Ascending aorta (tissue), 2 donors: ENCODE measurements around the gene NHEJ1. TPM values are rescaled to one million over a fixed set of nuclear protein-coding genes. Genes with fewer than 3 reads are reported as not detected.

Source experiments
- DNase-seq, 2 donors: peaks; one replicate each; pipeline ENCODE4 v3.0.0-alpha.2; 2019; ENCODE audit warnings: low spot score in 2 of 2
- H3K27ac ChIP-seq, 2 donors: fragments of 200-600 bp; sonication (generic); one replicate each; pipeline ENCODE4 v1.5.1; 2016 to 2017; ENCODE audit warnings: mild to moderate bottlenecking in 1 of 2
- H3K27me3 ChIP-seq: fragments of 200-600 bp; sonication (generic); one replicate; pipeline ENCODE4 v1.5.1; 2017
- H3K36me3 ChIP-seq, 2 donors: fragments of 200-600 bp; sonication (generic); one replicate each; pipeline ENCODE4 v1.5.1; 2016
- H3K4me1 ChIP-seq, 2 donors: fragments of 200-600 bp; sonication (generic); one replicate each; pipeline ENCODE4 v1.5.1; 2016 to 2017; ENCODE audit warnings: mild to moderate bottlenecking in 1 of 2
- H3K4me3 ChIP-seq, 2 donors: fragments of 200-600 bp; sonication (generic); one replicate each; pipeline ENCODE4 v1.5.1; 2016 to 2017; ENCODE audit warnings: mild to moderate bottlenecking in 1 of 2
- H3K9me3 ChIP-seq, 2 donors: fragments of 200-600 bp; sonication (generic); one replicate each; pipeline ENCODE4 v1.5.1; 2016
- intact Hi-C: fragments of 100-400 bp; cut with DNase I; formaldehyde crosslinking; loops from one replicate; pipeline ENCODE4 v1.15.1; 2023
- total RNA-seq: library from RNA; depleted of rRNA; stranded (reverse); fragments of >200 nt; gene quantifications from one replicate; pipeline ENCODE4 v1.1.0, GENCODE V29; 2016
- TF ChIP-seq, protein P1 (sequence below), 3 experiments: fragments of 200-600 bp in 2 of 3; fragments of 450-650 bp in 1 of 3; sonication (generic) in 2 of 3; IDR thresholded peaks; one replicate each; pipeline ENCODE4 v1.5.1; 2016 to 2019; ENCODE audit warnings: antibody characterized with exemption in 3 of 3, mild to moderate bottlenecking in 1 of 3, moderate library complexity in 1 of 3

NHEJ1 gene
- total RNA-seq, 1 donor from 2014 or later, result 21.6 TPM

DNA sequence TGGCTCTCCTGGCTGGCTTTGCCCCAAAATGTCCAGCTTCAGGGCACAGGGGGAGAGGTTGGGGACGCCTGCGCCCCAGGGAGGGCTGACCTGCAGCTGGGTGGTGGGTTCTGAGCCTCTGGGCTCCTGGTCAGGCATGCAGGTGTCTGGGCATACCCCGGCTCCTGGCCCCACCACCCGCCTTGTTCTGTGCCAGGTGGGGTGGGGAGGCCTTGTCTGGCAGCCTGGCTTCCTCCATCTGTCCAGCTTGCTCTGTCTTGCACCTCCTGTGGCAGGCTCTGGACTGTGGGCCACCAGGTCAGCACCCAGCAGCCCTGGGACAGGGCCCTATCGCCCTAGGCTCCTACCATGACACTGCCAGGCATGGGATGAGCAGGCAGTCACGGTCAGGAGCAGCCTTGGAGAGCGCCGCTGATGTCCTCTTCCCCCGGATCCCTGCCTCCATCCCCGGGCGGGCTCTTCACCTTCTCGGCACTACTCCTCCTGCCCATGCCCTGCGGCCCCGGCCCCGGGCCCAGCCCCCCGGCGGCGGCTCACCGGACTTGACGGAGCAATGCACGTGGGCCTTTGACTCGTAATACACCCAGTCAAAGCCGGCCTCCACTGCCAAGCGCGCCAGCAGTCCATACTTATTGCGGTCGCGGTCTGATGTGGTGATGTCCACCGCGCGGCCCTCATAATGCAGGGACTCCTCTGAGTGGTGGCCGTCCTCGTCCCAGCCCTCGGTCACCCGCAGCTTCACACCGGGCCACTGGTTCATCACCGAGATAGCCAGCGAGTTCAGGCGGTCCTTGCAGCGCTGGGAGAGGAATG, 103.5 kb downstream of the NHEJ1 start:
- no peak overlapping the region for H3K27ac ChIP-seq
- TF ChIP-seq, protein P1, sequence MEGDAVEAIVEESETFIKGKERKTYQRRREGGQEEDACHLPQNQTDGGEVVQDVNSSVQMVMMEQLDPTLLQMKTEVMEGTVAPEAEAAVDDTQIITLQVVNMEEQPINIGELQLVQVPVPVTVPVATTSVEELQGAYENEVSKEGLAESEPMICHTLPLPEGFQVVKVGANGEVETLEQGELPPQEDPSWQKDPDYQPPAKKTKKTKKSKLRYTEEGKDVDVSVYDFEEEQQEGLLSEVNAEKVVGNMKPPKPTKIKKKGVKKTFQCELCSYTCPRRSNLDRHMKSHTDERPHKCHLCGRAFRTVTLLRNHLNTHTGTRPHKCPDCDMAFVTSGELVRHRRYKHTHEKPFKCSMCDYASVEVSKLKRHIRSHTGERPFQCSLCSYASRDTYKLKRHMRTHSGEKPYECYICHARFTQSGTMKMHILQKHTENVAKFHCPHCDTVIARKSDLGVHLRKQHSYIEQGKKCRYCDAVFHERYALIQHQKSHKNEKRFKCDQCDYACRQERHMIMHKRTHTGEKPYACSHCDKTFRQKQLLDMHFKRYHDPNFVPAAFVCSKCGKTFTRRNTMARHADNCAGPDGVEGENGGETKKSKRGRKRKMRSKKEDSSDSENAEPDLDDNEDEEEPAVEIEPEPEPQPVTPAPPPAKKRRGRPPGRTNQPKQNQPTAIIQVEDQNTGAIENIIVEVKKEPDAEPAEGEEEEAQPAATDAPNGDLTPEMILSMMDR (IDR thresholded peaks at IDR 0.05), result no peak
- no peak for DNase-seq
- intact Hi-C loops, result loop anchor here (5.0 kb wide), 1 partner anchor 240 kb away; no protein-coding TSS in a partner anchor
- H3K9me3 ChIP-seq, result no peaks in the 10 kb centered on the region
- no peak overlapping the region for H3K4me3 ChIP-seq
- H3K4me1 ChIP-seq, result peaks cover 29 to 31% of the 10 kb centered on the region in 2 donors
- peaks cover 19% of the 10 kb centered on the region for H3K27me3 ChIP-seq
- no peaks in the 10 kb centered on the region for H3K36me3 ChIP-seq

DNA sequence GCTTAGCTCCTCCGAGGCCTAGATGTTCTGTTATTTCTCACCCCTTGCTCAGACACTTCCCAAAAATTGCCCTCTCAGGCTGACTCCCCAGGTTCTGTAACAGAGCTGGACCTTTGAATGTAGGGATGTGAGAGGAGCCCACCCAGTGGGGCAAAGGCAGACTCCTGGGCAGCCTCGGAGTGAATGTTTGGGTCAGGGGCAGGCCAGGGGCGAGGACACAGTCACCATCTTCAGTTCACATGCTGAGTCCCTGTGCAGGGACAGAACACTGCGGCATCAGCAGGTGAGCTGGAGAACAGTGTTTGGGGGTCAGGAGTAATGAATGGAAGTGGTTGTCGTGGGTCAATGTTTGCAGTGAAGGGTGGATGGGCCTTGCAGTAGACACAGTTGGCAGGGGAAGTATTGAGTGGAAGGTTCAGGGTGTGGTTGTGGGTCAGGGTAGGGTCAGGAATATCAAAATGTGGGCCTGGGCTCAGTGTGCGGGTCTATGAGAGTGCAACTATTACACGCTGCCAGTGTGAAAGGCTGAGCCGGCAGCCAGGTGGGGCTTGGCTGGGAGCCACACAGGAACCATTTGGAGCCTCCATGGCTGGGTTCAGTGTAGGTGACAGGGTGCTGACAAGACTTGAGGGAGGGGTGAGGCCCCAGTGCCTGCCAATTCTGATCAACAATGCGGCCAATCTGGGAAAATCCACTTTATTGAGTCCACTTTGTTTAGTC, 104.3 kb downstream of the NHEJ1 start:
- intact Hi-C loops, result loop anchor here (5.0 kb wide), 1 partner anchor 241 kb away; no protein-coding TSS in a partner anchor
- TF ChIP-seq, protein P1 (IDR thresholded peaks at IDR 0.05), result no peak
- H3K4me3 ChIP-seq, result no peak overlapping the region
- H3K27me3 ChIP-seq, result peaks cover 19% of the 10 kb centered on the region
- H3K36me3 ChIP-seq, result no peaks in the 10 kb centered on the region
- no peak overlapping the region for H3K27ac ChIP-seq
- H3K9me3 ChIP-seq, result no peaks in the 10 kb centered on the region
- H3K4me1 ChIP-seq, result peaks cover 29 to 31% of the 10 kb centered on the region in 2 donors
- DNase-seq, result no peak

DNA sequence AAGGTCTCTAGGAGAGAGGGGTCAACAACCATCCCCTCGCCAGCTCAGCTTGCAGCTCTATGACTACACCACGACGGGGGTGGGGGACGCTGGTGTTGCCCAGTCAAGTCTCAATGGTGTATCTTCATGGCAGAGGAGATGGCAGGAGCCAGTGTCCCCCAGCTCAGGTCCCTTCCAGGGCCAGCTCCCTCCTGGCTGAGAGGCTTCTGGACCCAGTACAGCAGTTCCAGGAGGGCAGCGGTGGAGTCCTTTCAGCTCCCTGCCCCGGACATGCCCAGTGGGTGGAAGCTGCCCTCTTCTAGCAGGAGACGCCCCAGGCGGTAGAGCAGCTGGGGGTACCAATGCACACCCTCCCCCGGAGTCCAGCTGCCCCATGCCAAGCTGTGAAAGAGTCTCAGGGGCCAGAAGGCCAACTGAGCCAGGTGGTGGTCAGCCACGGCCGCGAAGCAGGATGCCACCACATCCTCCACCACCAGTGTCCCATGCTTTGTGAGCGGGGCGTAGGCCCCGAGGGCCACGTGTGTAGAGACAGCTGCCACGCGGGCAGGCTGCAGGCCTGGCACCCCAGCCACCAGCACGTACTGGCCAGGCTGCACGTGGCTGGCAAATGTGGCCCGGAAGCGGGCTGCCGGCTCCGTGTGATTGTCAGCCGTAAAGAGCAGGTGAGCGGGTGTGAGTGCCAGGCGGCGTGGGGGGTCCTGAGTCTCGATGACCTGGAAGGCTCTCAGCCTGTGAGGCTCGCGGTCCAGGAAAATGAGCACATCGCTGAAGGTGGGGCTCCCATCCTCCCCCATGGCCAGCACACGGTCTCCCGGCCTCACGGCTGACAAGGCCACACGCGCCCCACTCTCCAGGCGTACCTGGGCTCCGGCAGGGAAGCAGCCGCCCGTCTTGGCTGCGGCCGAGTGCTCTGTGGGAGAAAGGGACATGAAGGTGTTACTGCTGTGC, 105.4 kb downstream of the NHEJ1 start:
- Histone ChIP-seq H3K27me3 (peaks cover 11% of the 10 kb centered on the region), H3K9me3 (no peaks in the 10 kb centered on the region), H3K4me3 (no peak overlapping the region), H3K36me3 (no peaks in the 10 kb centered on the region), H3K4me1 (peaks cover 22 to 23% of the 10 kb centered on the region in 2 donors), H3K27ac (no peak overlapping the region)
- DNase-seq, result no peak
- TF ChIP-seq, protein P1 (IDR thresholded peaks at IDR 0.05), result no peak
- intact Hi-C loops, result loop anchor here (5.0 kb wide), 1 partner anchor 242 kb away; no protein-coding TSS in a partner anchor

DNA sequence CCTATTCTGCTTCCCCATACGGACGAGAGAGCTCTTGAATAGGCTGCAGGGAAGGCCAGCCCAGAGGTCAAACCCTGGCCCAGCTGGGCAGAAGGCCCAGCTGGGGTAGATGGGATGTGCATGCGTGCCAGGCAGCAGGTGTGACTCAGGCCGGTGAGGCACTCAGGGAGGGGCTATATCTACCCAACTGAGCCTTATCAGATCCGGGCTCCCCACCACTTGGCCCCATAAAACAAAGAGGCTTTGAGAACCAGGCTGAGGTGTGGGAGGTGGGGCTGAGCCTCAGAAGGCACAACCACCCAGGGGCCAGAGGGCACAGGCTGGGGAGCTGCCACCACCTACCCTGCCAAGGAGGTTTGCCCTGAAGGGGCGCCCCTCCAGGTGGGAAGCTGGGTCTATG, 111.3 kb downstream of the NHEJ1 start:
- Histone ChIP-seq H3K27me3 (no peaks in the 10 kb centered on the region), H3K27ac (no peak overlapping the region), H3K4me3 (no peak overlapping the region), H3K36me3 (no peaks in the 10 kb centered on the region), H3K9me3 (no peaks in the 10 kb centered on the region), H3K4me1 (no peaks in the 10 kb centered on the region)
- intact Hi-C loops, result no loop called here
- DNase-seq, result no peak
- TF ChIP-seq, protein P1 (IDR thresholded peaks at IDR 0.05), result no peak

DNA sequence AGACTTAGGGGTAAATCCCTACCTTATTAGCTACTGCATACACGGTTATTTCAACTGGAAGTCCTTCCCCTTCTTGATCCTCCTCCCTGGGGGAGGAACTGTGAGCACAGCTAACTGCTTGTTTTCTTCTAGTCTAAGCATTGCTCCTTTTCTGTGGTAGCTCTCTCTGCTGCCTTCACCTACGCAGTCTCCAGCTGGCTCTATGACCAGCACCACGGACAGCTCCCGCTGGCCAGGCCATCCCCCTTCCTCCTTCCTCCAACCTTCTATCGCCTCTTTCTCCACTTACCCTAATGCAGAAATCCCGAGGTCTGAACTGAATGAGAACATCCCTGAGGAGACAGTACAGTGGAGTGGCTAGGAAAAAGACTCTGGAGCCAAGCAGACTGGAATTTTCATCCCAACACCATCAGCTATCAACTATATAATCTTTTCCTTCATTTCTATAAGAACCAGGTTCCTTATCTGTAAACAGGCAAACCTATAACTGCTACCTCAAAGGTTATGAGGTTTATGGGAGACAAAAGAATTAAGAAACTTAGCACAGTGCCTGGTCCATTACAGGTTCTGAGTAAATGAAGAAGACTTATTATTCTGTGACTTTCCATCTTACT, 114.6 kb downstream of the NHEJ1 start:
- no peaks in the 10 kb centered on the region for H3K4me1 ChIP-seq
- TF ChIP-seq, protein P1 (IDR thresholded peaks at IDR 0.05), result no peak
- no peak overlapping the region for H3K27ac ChIP-seq
- intact Hi-C loops, result no loop called here
- H3K36me3 ChIP-seq, result no peaks in the 10 kb centered on the region
- no peak overlapping the region for H3K4me3 ChIP-seq
- DNase-seq, result no peak
- peaks cover 6% of the 10 kb centered on the region for H3K27me3 ChIP-seq
- H3K9me3 ChIP-seq, result no peaks in the 10 kb centered on the region
